Bronchial epithelial cell (primary cell): ENCODE results near the gene SON. TPM values are rescaled to one million over a fixed set of nuclear protein-coding genes. Genes with fewer than 3 reads are reported as not detected.
"Not testable (repeated sequence)": the region's sequence is repeated elsewhere in the genome, so short reads cannot be mapped to it uniquely, and the experiment has no call there.

ENCODE experiments used
- DNase-seq: peaks from one replicate; pipeline ENCODE4 v3.0.0-alpha.2; 2010; ENCODE audit warnings: low read depth
- FAIRE-seq: peaks from 2 replicates; lab custom pipeline; 2011; peaks lifted over from hg19 to GRCh38; lab: Jason Lieb, UNC
- H3K27me3 ChIP-seq: 2 replicates; pipeline ENCODE4 v1.5.1; 2011; ENCODE audit warnings: low read length; ENCODE audit not compliant: control insufficient read depth, insufficient read depth
- H3K36me3 ChIP-seq: 2 replicates; pipeline ENCODE4 v1.5.1; 2011; ENCODE audit warnings: low read length; ENCODE audit not compliant: control insufficient read depth, insufficient read depth
- H3K4me3 ChIP-seq: 2 replicates; pipeline ENCODE4 v1.5.1; 2011; ENCODE audit warnings: mild to moderate bottlenecking, low read depth, low read length, control low read depth
- total RNA-seq: library from RNA; depleted of rRNA; stranded (reverse); fragments of >200 nt; gene quantifications from 2 replicates; pipeline ENCODE4 v1.2.1, GENCODE V29; 2014
- TF ChIP-seq, protein P1 (sequence below): IDR thresholded peaks from 2 replicates; pipeline ENCODE4 v1.5.1; 2011; ENCODE audit warnings: mild to moderate bottlenecking, moderate library complexity, low read length, control low read depth, inconsistent platforms; ENCODE audit not compliant: insufficient read depth, severe bottlenecking

The SON gene
- total RNA-seq, 1 donor from 2014 or later, result 105 TPM

DNA sequence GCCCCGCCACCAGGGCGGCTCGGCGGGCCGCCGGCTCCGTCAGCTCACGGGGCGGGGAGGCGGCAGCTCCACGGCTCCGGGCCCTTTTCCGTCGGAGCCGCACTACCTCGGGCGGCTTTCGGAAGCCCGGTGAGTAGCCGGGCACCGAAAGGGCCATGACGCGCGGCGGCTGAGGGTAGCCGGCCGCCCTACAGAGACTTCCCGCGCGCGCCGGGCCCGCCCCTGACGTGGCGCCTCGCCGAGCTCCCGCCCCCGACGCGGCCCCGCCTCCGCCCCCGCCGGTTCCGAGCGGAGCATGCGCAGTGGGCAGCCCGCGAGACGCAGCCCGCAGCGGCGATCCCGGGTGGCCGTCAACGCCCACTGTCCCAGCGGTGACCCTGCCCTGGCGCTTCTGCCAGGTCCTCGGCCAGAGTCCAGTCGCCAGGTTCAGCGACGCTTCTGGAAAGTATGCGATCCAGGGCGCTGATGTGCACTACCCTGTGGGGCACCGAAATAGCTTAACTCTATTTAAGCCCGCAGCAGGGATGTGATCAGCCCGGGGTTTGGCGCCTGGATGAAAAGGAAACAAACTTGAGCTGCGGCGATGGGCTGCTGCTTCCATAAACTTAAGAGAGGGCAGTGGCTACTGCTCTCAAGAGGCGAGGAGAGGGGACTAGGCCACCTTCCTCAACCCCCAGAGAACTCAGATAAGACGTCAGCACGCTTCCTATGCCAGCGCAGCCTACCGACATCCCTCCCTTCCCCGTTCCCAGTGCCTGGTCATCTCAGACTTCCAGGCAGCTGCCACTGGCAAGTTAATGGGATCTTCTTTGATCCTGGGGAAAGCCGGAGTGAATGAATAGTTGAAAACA lies 45.9 kb downstream of the SON start, which contains the start of gene DONSON:
Gene DONSON, minus strand, starts transcription at position 200 of the 851 bp plus-strand sequence. Its CDS starts 43 bp downstream, at position 157.
- TF ChIP-seq, protein P1, sequence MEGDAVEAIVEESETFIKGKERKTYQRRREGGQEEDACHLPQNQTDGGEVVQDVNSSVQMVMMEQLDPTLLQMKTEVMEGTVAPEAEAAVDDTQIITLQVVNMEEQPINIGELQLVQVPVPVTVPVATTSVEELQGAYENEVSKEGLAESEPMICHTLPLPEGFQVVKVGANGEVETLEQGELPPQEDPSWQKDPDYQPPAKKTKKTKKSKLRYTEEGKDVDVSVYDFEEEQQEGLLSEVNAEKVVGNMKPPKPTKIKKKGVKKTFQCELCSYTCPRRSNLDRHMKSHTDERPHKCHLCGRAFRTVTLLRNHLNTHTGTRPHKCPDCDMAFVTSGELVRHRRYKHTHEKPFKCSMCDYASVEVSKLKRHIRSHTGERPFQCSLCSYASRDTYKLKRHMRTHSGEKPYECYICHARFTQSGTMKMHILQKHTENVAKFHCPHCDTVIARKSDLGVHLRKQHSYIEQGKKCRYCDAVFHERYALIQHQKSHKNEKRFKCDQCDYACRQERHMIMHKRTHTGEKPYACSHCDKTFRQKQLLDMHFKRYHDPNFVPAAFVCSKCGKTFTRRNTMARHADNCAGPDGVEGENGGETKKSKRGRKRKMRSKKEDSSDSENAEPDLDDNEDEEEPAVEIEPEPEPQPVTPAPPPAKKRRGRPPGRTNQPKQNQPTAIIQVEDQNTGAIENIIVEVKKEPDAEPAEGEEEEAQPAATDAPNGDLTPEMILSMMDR, result no peak
- Histone ChIP-seq H3K4me3 (peak within 1 kb of the TSS; percentile 55), H3K27me3 (no peaks in the 10 kb centered on the region), H3K36me3 (peaks cover 1% of the 10 kb centered on the region)
- no peak for FAIRE-seq
- peak; percentile 57 for DNase-seq

DNA sequence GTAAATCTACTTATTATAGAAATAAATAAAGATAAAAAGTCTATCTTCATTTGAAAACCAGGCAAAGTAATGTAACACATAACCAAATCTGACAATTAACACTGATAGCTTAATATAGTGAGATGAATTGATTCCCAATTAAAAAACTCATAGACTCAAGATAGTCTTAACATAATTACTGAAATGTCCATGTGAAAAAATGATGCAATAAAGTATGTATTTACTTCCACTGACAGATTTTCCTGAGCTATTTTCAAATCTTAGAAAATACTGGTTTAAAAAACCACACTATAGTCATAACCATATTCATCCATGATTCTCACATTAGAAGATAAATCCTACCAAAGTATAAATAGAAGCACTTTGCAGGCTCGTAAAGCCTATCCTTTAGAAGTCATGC lies 55.2 kb downstream of the SON start:
- H3K4me3 ChIP-seq, result no peak overlapping the region
- DNase-seq (no peak), FAIRE-seq (no peak)
- TF ChIP-seq, protein P1, result no peak
- peaks cover 2% of the 10 kb centered on the region for H3K36me3 ChIP-seq
- no peaks in the 10 kb centered on the region for H3K27me3 ChIP-seq

DNA sequence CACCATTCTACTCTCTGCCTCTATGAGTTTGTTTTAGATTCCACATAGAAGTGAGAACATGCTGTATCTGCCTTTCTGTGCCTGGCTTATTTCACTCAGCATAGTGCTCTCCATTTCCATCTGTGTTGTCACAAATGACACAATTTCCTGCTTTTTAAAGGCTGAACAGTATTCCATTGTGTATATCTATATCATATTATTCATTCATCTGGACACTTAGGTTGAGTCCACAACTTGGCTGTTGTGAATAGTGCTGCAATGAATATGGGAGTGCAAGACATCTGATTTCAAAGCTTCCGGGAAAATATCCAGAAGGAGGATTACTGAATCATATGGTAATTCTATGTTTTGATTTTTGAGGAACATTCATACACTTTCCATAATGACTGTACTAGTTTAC lies 65.7 kb downstream of the SON start:
- no peak for FAIRE-seq
- Histone ChIP-seq H3K36me3 (peaks cover 4% of the 10 kb centered on the region), H3K27me3 (no peaks in the 10 kb centered on the region), H3K4me3 (no peak overlapping the region)
- TF ChIP-seq, protein P1, result no peak
- no peak for DNase-seq

DNA sequence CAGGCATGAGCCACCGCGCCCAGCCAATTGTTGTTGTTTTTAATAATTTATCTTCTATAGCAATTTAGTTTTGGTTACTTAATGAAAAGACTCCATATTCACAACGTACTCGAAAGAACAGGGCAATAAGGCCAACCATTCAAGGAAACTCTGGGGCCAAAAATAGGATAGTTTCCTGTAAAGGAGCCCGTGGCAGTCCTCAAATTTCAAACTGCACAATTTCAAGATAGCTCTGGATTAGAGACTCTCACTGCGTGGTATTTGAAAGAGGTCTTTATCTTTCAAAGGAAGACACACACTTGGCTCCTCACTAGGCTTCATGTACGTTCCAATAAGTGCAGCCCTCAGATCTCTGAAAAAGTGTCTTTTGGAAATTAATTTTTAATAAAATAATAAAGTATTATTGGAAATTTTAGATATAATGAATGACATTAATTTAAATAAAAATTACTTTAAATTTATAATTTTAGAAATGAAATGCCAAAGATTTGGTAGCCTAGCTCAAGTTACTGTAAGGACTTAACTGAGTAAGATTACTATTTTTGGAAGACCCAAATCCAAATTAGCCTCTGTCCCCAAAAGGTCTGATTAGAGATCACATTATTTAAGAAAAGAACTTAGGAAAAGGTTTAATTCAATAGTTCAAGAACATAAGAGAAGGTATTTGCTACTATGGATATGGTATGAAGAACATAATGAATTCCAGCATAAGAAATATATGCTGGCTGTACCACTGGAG lies 68.3 kb downstream of the SON start:
- no peak overlapping the region for H3K4me3 ChIP-seq
- peaks cover 4% of the 10 kb centered on the region for H3K36me3 ChIP-seq
- FAIRE-seq (no peak), DNase-seq (no peak)
- H3K27me3 ChIP-seq, result no peaks in the 10 kb centered on the region
- TF ChIP-seq, protein P1, result no peak

DNA sequence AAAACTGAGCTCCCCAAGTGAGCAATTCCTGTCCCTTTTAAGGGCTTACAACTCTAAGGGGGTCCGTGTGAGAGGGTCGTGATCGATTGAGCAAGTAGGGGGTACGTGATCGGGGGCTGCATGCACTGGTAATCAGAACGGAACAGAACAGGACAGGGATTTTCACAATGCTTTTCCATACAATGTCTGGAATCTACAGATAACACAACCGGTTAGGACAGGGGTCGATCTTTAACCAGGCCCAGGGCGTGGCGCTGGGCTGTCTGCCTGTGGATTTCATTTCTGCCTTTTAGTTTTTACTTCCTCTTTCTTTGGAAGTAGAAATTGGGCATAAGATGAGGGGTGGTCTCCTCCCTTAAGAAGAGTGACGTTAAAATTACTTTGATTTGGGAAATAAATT lies 74.7 kb downstream of the SON start:
- not testable (repeated sequence) for FAIRE-seq, H3K36me3 ChIP-seq, DNase-seq, H3K27me3 ChIP-seq, H3K4me3 ChIP-seq

DNA sequence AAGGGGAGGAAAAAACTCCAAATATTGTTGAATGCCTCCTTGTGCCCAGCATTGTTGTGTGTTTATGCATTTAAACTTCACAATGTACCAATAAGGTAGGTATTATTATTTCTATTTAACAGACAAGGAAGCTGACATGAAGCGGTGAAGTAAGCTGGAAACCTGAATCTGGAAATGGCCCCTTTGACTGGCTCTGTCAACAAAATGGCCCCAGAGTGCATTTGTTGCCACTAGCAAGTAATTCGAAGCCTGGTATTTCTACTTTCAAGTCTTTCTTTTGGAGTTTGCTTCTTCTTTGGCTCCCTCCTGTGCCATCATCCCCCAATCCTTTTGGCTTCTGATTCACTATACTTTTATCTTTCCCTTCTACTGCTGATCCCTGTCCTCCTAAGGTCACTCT lies 75.6 kb downstream of the SON start:
- Histone ChIP-seq H3K36me3 (peaks cover 1% of the 10 kb centered on the region), H3K27me3 (no peaks in the 10 kb centered on the region)
- TF ChIP-seq, protein P1, result no peak

More for the DNA sequence above, 75.6 kb downstream of the SON start:
- H3K4me3 ChIP-seq, result no peak overlapping the region
- DNase-seq (no peak), FAIRE-seq (no peak)
